HepG2 (cell line): ENCODE results near the gene DTX4. TPM values are rescaled to one million over a fixed set of nuclear protein-coding genes. Genes with fewer than 3 reads are reported as not detected.

Source experiments
- GTF2F1 ChIP-seq: fragments of 150-350 bp; IDR thresholded peaks from 2 replicates; pipeline ENCODE4 v1.6.1; 2014; ENCODE audit warnings: low read length
- NFE2L1 ChIP-seq: sonication (generic); formaldehyde crosslinking; IDR thresholded peaks from 2 replicates; pipeline ENCODE4 v1.4.0; 2020; ENCODE audit warnings: missing genetic modification reagents, mild to moderate bottlenecking, borderline replicate concordance
- RAD21 ChIP-seq: fragments of 450-650 bp; formaldehyde crosslinking; IDR thresholded peaks from 2 replicates; pipeline ENCODE4 v1.5.0; 2020; ENCODE audit warnings: mild to moderate bottlenecking
- SMC3 ChIP-seq: IDR thresholded peaks from 2 replicates; pipeline ENCODE4 v1.6.1; 2011; ENCODE audit warnings: low read length, improper control_type of control experiment
- SOX6 ChIP-seq, 2 experiments: fragments of 450-650 bp in 1 of 2; sonication (generic) in 1 of 2; formaldehyde crosslinking in 1 of 2; IDR thresholded peaks; 2 replicates each; pipeline versions ENCODE4 v1.4.0 to v1.6.1; 2017 to 2020; ENCODE audit warnings: antibody characterized with exemption in 1 of 2, mild to moderate bottlenecking in 1 of 2, missing genetic modification reagents in 1 of 2
- SRF ChIP-seq: IDR thresholded peaks from 2 replicates; pipeline ENCODE4 v1.6.1; 2011; ENCODE audit warnings: mild to moderate bottlenecking, low read depth, low read length, moderate library complexity
- ZBTB7B ChIP-seq: sonication (generic); formaldehyde crosslinking; IDR thresholded peaks from 2 replicates; pipeline ENCODE4 v1.4.0; 2020; ENCODE audit warnings: missing genetic modification reagents
- ZFP90 ChIP-seq: sonication (generic); formaldehyde crosslinking; IDR thresholded peaks from 2 replicates; pipeline ENCODE4 v1.8.0; 2022; ENCODE audit warnings: missing genetic modification reagents, mild to moderate bottlenecking, inconsistent platforms, borderline replicate concordance
- ZNF354B ChIP-seq: sonication (generic); formaldehyde crosslinking; IDR thresholded peaks from 2 replicates; pipeline ENCODE4 v1.8.0; 2022; ENCODE audit warnings: mild to moderate bottlenecking, missing genetic modification reagents
- ZNF430 ChIP-seq: sonication (generic); formaldehyde crosslinking; IDR thresholded peaks from 2 replicates; pipeline ENCODE4 v1.9.0; 2021; ENCODE audit warnings: mild to moderate bottlenecking, missing genetic modification reagents
- ZNF446 ChIP-seq: sonication (generic); formaldehyde crosslinking; IDR thresholded peaks from 2 replicates; pipeline ENCODE4 v1.5.0; 2020; ENCODE audit warnings: mild to moderate bottlenecking, missing genetic modification reagents
- polyA plus RNA-seq, 8 experiments: library from polyadenylated mRNA; depleted of rRNA in 3 of 8; stranded (reverse) in 7 of 8; unstranded in 1 of 8; fragments of >200 nt; fragmentation: Illumina TruSeq in 4 of 8; extraction: Trizol in 4 of 8; gene quantifications; 2 replicates each; pipeline versions ENCODE4 v1.2.1 to v1.2.3, GENCODE V29; 2011 to 2016; ENCODE audit warnings: low read depth in 4 of 8, missing spikeins in 1 of 8, mixed read lengths in 1 of 8; ENCODE audit not compliant: insufficient read depth in 1 of 8
- total RNA-seq, 5 experiments: library from RNA; depleted of rRNA; stranded (reverse); fragments of >200 nt; fragmentation: Illumina TruSeq; extraction: Trizol; gene quantifications; 2 replicates each; pipeline ENCODE4 v1.2.3, GENCODE V29; 2016; ENCODE audit warnings: low read depth in 1 of 5
- TF ChIP-seq, protein P1 (sequence below), 2 experiments: fragments of 450-650 bp in 1 of 2; sonication (generic) in 1 of 2; formaldehyde crosslinking in 1 of 2; IDR thresholded peaks; 2 replicates each; pipeline versions ENCODE4 v1.6.1 to v1.8.0; 2016 to 2022; ENCODE audit warnings: antibody characterized with exemption in 1 of 2, mild to moderate bottlenecking in 1 of 2, missing genetic modification reagents in 1 of 2
- TF ChIP-seq, protein P2 (sequence below): sonication (generic); formaldehyde crosslinking; conservative IDR thresholded peaks from 2 replicates; pipeline ENCODE4 v1.5.0; 2020; ENCODE audit warnings: missing genetic modification reagents
- TF ChIP-seq, protein P3 (sequence below): sonication (generic); formaldehyde crosslinking; IDR thresholded peaks from 2 replicates; pipeline ENCODE4 v1.4.0; 2020; ENCODE audit warnings: missing genetic modification reagents, borderline replicate concordance

DTX4 gene
- total and polyA plus RNA-seq, 2 of the 13 experiments (the other 11 are each of a cell fraction or from before 2014, with no cell fraction given), result 0.67 to 5.6 TPM

DNA sequence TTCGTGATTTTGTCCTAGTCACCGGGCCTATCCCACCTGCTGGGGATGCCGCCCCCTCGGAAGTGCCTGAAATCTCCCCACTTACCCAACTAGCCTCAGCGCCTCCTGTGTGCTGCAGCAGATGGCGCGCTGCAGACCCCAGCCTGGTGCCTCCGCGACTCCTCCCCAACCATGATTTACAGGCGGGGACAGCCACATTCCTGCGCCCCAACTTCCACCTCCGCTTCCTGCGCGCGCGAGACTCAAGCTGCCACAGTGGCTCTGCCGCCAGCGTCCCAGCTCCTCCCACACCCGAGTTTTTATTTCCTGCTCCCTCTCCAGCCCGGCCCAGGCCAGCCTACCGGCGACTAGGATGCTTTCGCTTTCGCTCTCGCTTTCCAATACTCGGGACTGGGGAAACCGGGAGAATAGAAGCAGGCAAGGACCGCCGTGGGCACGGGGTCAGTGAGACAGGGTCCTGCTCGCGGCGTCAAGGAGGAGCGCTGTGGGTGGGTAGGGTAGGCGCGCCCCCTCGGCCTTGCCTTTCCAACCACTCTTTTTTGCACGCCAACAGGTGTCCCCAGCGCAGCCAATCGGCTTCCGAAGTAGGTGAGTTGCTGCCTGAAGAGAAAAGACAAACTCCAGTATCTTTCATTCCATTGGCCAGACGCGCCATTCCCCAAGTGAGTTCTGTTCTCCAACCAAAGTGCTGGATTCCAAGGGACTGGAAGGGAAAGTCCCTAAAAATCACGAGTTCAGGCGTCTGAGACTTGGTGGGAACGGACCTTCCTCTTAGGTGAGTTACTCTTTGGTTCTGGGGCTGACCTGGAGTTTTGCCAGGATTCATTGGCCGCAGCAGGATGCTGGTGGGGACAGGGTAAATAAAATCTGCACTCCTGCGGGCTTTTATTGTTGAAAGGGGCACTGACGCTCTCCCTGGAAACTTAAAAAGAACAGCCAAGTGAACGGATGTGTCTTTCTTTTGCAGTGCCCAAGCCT is 29.1 kb upstream of the DTX4 start, which contains the start of gene FAM111A (continued):
- TF ChIP-seq, protein P1, sequence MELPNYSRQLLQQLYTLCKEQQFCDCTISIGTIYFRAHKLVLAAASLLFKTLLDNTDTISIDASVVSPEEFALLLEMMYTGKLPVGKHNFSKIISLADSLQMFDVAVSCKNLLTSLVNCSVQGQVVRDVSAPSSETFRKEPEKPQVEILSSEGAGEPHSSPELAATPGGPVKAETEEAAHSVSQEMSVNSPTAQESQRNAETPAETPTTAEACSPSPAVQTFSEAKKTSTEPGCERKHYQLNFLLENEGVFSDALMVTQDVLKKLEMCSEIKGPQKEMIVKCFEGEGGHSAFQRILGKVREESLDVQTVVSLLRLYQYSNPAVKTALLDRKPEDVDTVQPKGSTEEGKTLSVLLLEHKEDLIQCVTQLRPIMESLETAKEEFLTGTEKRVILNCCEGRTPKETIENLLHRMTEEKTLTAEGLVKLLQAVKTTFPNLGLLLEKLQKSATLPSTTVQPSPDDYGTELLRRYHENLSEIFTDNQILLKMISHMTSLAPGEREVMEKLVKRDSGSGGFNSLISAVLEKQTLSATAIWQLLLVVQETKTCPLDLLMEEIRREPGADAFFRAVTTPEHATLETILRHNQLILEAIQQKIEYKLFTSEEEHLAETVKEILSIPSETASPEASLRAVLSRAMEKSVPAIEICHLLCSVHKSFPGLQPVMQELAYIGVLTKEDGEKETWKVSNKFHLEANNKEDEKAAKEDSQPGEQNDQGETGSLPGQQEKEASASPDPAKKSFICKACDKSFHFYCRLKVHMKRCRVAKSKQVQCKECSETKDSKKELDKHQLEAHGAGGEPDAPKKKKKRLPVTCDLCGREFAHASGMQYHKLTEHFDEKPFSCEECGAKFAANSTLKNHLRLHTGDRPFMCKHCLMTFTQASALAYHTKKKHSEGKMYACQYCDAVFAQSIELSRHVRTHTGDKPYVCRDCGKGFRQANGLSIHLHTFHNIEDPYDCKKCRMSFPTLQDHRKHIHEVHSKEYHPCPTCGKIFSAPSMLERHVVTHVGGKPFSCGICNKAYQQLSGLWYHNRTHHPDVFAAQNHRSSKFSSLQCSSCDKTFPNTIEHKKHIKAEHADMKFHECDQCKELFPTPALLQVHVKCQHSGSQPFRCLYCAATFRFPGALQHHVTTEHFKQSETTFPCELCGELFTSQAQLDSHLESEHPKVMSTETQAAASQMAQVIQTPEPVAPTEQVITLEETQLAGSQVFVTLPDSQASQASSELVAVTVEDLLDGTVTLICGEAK (IDR thresholded peaks at IDR 0.05), result no peak
- TF ChIP-seq, protein P1 (CRISPR knock-in tag; IDR thresholded peaks at IDR 0.05), result no peak
- TF ChIP-seq SRF (no peak), ZNF430 (CRISPR knock-in tag) (peak; percentile 81; the same call in 1 of the 2 replicates), GTF2F1 (no peak), ZBTB7B (CRISPR knock-in tag) (0 out of 2 replicates have a peak, but pooled peaks have one; percentile 48), SMC3 (no peak), NFE2L1 (CRISPR knock-in tag) (no peak), RAD21 (CRISPR knock-in tag) (peak; percentile 46; the same call in 1 of the 2 replicates), ZNF354B (CRISPR knock-in tag) (peak; percentile 79; the same call in 1 of the 2 replicates), ZFP90 (CRISPR knock-in tag) (peak; percentile 91), ZNF446 (CRISPR knock-in tag) (0 out of 2 replicates have a peak, but pooled peaks have one; percentile 12), SOX6 (IDR thresholded peaks at IDR 0.05) (no peak), SOX6 (CRISPR knock-in tag; IDR thresholded peaks at IDR 0.05) (peak; percentile 73)
- TF ChIP-seq, protein P2, sequence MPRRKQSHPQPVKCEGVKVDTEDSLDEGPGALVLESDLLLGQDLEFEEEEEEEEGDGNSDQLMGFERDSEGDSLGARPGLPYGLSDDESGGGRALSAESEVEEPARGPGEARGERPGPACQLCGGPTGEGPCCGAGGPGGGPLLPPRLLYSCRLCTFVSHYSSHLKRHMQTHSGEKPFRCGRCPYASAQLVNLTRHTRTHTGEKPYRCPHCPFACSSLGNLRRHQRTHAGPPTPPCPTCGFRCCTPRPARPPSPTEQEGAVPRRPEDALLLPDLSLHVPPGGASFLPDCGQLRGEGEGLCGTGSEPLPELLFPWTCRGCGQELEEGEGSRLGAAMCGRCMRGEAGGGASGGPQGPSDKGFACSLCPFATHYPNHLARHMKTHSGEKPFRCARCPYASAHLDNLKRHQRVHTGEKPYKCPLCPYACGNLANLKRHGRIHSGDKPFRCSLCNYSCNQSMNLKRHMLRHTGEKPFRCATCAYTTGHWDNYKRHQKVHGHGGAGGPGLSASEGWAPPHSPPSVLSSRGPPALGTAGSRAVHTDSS, result no peak
- TF ChIP-seq, protein P3, sequence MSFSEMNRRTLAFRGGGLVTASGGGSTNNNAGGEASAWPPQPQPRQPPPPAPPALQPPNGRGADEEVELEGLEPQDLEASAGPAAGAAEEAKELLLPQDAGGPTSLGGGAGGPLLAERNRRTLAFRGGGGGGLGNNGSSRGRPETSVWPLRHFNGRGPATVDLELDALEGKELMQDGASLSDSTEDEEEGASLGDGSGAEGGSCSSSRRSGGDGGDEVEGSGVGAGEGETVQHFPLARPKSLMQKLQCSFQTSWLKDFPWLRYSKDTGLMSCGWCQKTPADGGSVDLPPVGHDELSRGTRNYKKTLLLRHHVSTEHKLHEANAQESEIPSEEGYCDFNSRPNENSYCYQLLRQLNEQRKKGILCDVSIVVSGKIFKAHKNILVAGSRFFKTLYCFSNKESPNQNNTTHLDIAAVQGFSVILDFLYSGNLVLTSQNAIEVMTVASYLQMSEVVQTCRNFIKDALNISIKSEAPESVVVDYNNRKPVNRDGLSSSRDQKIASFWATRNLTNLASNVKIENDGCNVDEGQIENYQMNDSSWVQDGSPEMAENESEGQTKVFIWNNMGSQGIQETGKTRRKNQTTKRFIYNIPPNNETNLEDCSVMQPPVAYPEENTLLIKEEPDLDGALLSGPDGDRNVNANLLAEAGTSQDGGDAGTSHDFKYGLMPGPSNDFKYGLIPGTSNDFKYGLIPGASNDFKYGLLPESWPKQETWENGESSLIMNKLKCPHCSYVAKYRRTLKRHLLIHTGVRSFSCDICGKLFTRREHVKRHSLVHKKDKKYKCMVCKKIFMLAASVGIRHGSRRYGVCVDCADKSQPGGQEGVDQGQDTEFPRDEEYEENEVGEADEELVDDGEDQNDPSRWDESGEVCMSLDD, result peak; percentile 82; the same call in 1 of the 2 replicates
